ENCODE results near the gene CEP72. TPM values are rescaled to one million over a fixed set of nuclear protein-coding genes. Genes with fewer than 3 reads are reported as not detected.
"Not testable (repeated sequence)": the region's sequence is repeated elsewhere in the genome, so short reads cannot be mapped to it uniquely, and the experiment has no call there.

CEP72 gene
- total RNA-seq, 1 donor from 2014 or later: 10.9 TPM

DNA sequence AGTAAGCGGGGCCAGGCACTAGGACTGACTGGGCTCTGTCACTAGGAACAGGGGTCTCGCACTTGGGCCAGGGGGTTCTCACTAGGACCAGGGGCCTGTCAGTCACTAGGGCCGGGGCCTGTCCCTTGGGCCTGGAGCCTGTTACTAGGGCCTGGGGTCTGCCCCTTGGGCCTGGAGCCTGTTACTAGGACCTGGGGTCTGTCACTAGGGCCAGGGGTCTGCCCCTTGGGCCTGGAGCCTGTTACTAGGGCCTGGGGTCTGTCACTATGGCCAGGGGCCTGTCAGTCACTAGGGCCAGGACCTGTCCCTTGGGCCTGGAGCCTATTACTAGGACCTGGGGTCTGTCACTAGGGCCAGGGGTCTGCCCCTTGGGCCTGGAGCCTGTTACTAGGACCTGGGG, 70.1 kb downstream of the CEP72 start:
- DNase-seq (ENCODE audit: low spot score): peak; percentile 9

DNA sequence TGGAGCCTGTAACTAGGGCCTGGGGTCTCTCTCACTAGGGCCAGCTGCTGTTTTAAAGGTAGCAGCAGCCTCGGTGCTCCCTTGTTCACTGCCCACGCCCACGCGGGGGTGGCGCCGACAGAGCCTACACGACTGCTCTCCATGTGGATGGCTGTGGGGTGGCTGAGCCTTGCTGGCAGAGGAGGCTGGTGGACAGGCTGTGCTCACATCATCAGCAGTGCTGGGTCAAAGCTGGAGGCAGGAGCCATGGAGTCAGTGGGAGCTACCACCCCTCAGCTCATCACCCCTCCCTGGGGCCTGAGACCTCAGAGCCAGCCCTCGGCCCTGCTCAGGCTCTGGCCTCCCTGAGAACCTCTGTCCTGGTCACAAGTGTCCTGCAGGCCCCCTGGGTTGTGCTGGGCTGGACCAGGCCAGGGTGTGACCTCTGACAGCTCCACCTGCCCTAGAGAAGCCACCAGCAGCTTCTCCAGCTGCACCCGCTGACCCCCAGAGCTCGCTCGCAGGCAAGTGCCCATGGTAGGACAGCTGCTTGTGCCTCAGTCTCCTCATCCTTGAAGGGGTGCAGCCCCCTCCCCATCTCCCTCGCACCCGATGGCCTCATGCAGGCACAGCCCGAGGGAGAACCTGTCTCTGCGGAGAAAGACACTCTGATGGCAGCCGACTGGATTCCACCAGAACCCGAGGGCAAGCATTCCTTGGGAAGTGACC, 70.7 kb downstream of the CEP72 start:
- DNase-seq (ENCODE audit: low spot score): peak; percentile 34

DNA sequence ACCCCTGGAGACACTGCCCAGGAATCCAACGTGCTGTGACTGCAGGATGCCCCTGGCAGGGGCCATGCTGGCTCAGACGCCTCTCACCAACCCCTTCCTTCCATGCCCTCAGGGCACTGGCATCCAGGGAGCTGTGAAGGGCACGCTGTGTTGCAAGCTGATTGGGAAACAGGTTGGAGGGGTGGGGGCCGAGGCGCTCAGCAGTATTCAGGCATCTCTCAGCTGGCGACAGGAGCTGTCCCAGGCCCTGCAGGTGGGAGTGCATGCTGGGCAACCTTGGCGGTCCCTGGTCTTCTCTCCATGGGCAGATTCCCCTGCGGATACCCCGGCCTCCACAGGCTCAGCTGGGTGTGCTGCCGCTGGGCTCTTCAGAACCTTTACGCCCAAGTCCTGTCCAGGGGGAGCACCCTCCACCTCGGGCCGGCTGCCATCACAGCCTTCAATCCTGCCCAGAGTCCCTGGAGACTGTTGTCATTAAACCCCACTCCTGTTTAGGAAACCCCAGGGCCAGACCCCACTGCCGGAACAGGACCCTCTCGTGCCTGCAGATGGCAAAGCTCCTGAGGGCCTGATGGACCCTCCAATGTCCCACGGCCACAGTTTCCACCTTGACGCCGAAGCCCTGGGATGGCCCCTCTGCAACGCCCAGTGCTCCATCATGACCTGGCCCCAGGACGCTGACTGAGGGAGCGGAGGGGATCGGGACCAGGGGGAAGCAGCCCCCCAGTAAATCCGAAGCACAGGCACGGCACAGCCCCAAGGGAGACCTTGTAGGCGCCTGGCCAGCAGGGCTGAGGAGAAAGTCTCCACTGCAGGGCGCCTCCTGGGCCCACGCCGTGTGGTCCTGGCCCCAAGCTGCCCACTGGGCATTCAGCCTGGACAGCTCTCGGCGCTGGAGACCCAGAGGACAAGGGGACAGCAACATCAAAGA, 71.7 kb downstream of the CEP72 start:
- DNase-seq (ENCODE audit: low spot score): no peak

DNA sequence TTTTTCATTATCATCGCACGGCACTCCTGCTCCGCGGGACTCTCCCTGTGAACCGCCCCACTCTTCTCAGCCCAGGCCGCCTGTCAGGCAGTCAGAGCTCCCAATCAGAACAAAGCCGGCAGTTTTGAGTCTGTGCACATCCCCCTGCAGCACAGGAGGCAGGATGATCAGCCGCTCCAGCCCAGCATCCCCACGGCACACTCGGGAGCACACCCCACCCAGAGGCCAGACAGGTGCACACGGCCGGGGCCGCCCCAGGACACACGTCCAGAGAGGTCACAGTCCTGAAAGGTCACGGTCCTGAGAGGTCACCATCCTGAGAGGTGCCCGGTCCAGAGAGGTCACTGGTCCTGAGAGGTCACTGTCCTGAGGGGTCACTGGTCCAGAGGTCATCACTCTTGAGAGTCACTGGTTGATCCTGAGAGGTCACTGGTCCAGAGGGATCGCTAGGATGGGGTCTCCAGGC, 72.6 kb downstream of the CEP72 start:
- DNase-seq (ENCODE audit: low spot score): no peak

DNA sequence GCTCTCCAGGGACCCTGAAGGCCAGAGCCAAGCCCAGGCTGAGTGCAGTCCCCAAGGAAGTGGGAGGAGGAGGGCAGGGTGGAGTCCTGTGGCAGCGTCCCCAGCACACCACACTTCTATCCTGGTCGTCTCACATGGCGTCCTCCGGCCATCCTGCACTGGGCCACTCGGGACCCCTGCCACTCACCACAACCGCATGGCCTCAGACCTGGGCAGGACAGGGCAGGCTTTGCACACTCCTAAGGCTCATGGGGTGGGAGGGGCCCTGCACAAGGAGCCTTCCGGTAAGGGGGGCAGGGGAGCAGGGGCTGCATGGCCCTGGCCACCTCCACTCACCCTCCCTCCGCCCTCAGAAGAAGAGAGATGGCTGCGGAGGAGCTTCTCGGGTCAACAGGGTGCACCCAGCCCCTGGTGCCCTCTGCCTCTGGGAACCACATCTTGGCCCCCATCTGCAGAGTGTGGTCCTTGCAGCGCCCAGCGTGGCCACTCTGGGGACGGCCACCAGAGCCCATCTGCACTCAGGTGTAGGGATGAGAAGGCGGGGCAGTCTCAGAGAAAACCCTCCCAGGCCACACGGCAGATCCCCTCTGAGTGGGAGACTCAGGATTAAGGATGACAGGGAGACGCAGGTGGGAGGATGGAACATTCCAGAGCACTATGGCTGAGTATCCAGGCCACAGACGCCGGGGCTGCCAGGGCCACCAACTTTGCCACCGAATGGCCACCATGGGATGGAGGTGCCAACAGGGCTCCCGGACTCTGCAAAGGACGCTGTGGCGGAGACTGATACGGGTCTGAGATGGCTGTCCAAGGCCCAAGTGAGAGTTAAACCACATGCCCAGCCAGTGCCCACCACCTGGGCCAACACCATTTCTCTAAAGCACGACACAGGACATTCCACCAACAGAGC, 73.4 kb downstream of the CEP72 start:
- no peak for DNase-seq (ENCODE audit: low spot score)

DNA sequence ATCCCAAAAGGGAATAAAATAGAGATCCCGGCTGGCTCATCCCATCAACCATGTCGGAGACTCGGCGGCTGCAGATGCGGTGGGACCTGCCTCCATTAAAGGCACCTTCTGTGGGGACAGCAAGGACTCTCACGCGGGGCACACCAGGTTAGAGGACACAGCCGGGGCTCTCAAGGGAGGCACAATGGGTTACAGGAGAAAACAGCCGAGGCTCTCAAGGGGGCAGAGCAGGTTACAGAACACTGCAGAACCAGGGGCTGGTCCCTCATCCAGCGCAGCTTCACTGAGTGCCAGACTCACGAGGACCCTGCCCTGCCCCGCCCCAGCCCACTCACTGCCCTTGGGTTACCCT, 74.0 kb downstream of the CEP72 start:
- not testable (repeated sequence) for DNase-seq (ENCODE audit: low spot score)

DNA sequence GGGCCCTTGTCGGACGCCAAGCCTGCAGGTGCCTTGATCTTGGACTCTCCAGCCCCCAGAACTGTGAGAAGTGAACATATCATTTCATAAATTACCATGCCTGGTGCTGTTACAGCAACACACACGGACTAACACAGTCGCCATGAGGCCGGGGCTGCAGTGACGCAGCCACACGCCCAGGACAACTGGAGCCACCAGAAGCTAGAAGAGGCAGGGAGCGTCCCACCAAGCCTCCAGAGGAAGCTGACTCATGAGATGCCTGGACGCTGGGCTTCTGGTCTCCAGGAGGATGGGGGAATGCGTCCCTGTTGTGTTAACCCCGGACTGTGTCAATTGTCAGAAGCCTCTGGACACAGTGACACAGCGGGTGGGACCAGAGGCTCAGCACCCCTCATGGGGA, 74.8 kb downstream of the CEP72 start:
- DNase-seq (ENCODE audit: low spot score): not testable (repeated sequence)

DNA sequence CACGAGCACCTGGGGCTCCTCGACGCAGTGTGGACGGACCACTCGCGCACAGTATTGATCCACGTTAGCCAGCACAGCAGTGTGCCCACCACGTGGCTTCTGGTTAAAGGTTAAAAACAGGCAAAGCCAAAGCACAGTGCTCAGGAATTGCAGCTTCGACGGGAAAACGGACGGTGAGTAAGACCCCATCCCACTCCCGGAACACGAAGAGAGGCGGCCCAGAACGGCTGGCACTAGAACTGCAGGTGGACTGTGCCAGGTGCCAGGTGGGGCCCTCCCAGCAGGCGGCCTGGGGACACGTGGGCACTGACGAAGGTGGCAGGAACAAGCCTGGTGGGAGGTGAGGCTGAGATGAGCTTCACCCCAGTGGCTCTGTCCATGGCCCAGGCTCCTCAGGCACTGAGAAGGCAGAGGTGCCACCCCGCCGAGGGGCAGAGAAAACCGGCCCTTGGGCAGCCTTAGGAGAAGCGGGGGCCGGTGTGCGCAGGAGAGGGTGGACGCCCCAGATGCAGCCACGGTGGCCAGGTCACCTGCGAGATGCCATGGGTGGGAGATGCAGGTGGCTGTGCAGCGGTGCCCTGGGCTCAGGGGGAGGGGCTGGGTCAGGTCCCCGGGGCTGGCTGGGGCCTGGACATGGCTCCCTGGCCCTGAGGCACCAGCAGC, 76.3 kb downstream of the CEP72 start:
- not testable (repeated sequence) for DNase-seq (ENCODE audit: low spot score)

DNA sequence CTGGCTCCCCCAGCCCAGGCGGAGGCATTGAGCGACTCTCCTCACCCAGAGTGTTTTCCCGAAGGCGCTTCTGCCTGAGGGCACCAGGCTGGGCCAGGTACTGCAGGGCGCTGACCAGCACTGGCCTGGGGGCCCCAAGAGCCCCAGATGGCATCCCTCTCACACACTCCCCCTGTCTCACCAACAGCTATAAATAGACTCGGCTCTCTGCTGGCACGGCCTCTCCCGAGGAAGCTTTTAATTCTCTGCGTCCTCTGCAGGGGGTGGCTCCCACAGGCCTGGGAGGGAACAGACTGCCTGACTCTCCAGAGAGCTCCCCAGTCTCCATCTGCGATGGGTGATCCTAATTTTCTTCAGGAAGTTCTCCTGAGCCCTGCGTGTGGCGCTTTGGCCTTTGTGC, 78.2 kb downstream of the CEP72 start:
- not testable (repeated sequence) for DNase-seq (ENCODE audit: low spot score)

DNA sequence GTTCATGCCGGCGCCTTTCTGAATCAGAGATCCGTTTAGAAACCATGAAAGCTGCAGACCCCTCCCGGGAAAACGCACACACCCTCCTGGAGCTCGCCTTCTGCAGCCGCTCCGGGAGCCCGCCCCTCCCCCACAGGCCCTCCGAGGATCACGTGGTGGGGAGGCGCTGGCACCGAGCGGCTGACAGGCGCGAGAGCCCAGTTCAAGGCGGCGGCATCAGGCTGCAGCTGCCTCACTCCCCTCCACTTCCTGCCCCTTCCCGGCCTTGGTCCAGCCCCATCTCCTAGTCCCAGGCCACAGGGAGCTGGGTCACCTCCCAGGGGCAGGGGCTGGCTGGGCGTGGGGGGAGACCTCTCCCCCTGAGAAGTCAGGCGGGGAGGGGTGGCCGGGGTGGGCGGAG, 78.9 kb downstream of the CEP72 start:
- not testable (repeated sequence) for DNase-seq (ENCODE audit: low spot score)

DNA sequence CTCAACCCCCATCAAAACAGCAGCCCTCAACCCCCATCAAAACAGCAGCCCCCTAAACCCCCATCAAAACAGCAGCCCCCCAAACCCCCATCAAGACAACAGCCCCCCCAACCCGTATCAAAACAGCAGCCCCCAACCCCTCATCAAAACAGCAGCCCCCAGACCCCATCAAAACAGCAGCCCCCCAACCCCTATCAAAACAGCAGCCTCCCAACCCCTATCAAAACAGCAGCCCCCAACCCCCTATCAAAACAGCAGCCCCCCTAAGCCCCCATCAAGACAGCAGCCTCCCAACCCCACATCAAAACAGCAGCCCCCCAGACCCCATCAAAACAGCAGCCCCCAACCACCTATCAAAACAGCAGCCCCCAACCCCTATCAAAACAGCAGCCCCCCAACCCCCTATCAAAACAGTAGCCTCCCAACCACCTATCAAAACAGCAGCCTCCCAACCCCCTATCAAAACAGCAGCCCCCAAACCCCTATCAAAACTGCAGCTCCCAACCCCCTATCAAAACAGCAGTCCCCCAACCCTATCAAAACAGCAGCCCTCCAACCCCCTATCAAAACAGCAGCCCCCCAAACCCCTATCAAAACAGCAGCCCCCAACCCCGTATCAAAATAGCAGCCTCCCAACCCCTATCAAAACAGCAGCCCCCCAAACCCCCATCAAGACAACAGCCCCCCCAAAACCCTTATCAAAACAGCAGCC, 79.8 kb downstream of the CEP72 start:
- DNase-seq (ENCODE audit: low spot score): no peak

DNA sequence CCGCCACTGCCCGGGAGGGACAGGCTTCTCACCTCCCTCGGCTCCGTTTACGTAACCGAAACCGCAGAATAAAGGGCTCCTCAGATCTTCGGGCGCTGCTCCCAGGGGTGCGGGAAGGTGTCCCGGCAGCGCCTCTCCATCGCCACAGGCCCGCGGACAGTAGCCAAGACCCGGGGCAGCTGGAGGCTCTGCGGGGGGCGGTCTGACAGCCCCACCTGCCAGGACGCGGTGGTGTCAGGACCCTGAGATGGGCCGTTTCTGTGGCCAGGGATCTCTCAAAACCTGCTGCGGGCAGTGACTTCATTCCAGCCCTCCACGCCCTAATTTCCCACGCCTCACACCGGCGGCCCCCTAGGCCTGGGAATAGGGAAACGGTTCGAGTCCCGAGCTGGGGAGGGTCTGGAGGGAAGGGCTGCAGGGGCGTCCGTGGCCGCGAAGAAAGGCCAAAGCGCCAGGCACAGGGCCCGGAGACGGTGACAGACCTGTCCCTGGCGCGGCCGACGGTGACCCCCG, 80.4 kb downstream of the CEP72 start:
- not testable (repeated sequence) for DNase-seq (ENCODE audit: low spot score)

DNA sequence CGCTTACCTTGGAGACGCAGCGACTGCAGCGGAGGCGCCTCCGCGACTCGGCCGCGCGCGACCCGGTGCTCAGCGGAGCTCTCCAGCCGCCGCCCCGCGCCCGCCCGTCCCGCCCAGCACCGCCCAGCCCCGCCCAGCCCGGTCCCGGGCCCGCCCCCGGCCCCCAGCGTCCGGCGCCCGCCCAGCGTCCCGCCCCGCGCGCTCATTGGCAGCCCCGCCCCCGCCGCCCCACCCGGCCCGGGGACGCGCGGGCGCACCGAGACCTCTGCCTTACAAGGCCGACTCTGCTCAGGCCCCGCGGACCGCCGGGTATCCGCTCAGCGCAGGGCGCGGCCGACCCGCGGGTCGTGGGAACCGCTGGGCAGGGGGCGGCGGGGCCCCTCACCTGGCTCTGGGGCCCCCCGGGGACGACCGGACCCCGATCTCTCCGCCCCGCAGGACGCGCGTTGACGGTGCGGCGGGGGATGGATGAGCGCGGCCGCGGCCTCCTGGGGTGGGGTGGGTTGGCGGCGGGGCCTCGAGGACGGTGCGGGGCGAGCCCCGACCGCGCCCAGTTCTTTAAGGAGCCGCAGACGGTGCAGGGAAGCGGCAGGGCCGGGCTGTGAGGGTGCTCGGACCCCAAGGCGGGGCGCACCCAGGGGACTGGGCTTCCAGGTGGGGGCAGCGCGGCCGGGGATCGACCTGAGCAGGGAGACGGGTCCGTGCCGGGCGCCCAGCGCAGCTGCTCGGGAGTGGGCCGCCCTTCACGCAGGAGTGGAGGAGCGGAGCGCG, 81.3 kb downstream of the CEP72 start, which contains the start of gene TPPP:
TPPP (minus strand) TSS at position 82 of the 771 bp plus-strand sequence. CDS start 15,292 bp downstream, outside the sequence.
- DNase-seq (ENCODE audit: low spot score): peak; percentile 93

DNA sequence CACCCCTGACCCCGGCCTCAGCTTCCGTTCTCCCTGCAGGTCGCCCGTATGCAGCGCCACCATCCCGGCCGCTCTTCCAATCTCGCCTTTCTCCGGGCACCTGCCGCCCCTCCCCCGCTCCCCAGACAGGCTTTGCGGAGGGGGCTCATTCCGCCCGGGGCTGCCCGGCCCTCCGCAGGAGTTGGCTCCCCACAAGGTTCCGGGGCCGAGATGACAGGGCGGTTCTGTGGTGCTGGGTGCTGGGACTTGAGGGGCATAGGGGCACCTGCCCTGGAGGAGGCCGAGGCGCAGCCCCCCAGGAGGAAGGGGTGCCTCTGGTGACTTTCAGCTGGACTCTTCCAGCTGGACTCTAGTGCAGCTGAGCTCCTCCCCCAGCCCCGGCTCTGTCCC, 81.9 kb downstream of the CEP72 start:
- not testable (repeated sequence) for DNase-seq (ENCODE audit: low spot score)

DNA sequence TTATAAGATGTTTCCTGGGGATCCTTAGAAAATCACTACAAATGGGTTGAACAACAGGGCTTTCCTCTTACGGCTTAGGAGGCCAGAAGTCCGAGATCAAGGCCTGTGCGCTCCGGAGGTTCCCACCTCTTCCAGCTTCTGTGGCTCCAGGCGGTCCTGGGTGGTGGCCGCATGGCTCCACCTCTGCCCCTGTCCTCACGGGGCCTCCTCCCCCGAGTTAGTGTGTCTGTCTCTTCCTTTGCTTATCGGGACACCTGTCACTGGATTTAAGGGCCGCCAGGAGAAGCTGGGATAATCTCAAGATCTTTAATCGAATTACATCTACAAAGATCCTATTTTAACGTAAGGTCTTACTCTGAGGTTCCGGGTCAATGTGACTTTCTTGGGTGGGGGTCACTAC, 83.3 kb downstream of the CEP72 start:
- not testable (repeated sequence) for DNase-seq (ENCODE audit: low spot score)

DNA sequence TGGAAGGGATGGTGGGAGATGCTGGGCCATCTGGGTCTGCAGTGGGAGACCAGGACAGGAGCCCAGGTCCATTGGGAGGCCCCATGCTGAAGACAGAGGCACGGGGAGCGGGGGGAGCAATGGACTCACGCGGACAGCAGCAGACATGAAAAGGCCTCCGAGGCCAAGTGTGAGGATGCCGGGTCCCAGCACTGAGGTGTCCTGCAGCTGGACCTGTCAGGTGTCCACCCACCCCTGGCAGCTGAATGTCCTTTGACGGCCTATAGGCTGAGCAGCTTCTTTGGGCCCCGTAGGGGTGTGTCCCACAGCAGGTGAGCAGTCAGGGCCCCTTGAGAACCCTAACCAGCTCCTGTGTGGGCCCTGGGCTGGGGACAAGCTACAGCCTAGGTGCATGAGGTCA, 84.1 kb downstream of the CEP72 start:
- DNase-seq (ENCODE audit: low spot score): not testable (repeated sequence)

DNA sequence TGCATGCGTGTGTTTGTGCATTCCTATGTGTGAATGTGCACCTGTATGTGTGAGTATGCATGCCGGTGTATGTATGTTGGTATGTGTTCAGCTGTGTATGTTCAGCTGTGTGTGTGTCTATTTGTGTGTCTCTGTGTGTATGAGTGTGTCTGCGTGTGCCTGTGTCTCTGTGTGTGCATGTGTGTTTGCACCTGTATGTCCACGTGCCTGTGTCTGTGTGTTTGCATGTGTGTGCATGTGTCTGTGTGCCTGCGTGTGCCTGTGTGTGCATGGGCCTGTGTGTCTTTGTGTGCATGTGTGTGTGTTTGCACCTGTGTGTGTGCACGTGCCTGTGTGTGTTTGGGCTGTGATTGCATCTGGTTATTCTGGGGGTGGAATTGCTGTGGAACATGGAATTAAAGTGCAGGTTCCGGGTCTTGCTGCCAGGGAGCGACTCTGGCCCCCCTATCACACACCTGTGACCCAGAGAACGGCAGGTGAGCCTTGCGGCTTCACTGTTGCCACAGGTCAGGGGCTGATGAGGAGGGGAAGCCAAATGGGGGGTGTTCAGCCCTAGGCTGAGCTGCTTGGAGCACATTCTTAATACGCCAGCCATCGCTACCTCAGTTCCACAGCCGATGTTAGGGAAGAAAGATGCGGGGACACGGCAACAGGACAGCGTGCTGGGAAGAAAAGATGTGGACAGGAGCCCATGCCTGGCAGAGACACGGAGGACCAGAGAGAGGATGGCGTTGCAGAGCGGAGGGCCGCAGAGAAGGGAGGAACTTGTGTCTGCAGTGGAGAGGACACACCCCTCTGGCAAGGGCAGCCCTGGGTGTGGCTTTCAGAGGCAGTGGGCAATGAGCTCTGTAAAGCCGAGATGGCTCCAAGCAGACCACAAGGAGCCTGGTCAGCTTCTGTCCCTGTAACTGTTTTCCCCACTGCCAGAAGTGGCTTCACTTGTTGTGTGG, 84.9 kb downstream of the CEP72 start:
- DNase-seq (ENCODE audit: low spot score): not testable (repeated sequence)

Data from ureter (tissue), 1 donor.